ENCODE results near the gene DPYSL3.

Gene DPYSL3

DNA sequence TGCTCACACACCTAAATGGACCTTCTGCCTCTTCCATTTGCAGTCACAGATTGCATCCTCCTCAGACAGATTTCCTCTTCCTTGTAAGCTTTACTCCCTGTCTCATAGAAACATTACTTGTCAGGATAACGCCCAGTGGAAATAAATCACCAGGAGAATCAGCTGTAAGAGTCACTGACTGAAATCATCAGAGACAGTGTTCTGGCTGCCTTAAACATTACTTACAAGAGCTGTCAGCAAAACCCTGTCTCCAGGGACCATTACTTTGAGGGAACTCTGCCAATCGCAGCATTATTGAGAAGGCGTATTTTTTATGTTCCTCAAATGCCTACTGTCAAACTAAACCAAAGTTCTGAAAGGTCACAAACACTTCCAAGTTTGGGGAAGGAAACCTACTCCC, 5.9 kb downstream of the DPYSL3 start:
- Histone ChIP-seq H3K27me3 (ENCODE audit: insufficient read depth, poor library complexity, severe bottlenecking) (peaks cover 12% of the 10 kb centered on the region), H3K27ac (replicated peaks) (no peak overlapping the region), H3K4me3 (replicated peaks; ENCODE audit: insufficient read depth, low read length) (no peak overlapping the region)
- DNase-seq (ENCODE audit: low read depth in 1 of 2, low spot score in 1 of 2): no peak
- TF ChIP-seq SPI1 (IDR thresholded peaks at IDR 0.05; ENCODE audit: borderline replicate concordance, low read depth) (no peak), POLR2AphosphoS5 (IDR thresholded peaks at IDR 0.05; ENCODE audit: low read depth) (no peak), GABPA (IDR thresholded peaks at IDR 0.05; ENCODE audit: low read depth) (no peak)
- TF ChIP-seq, protein P1, sequence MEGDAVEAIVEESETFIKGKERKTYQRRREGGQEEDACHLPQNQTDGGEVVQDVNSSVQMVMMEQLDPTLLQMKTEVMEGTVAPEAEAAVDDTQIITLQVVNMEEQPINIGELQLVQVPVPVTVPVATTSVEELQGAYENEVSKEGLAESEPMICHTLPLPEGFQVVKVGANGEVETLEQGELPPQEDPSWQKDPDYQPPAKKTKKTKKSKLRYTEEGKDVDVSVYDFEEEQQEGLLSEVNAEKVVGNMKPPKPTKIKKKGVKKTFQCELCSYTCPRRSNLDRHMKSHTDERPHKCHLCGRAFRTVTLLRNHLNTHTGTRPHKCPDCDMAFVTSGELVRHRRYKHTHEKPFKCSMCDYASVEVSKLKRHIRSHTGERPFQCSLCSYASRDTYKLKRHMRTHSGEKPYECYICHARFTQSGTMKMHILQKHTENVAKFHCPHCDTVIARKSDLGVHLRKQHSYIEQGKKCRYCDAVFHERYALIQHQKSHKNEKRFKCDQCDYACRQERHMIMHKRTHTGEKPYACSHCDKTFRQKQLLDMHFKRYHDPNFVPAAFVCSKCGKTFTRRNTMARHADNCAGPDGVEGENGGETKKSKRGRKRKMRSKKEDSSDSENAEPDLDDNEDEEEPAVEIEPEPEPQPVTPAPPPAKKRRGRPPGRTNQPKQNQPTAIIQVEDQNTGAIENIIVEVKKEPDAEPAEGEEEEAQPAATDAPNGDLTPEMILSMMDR (IDR thresholded peaks at IDR 0.05; ENCODE audit: insufficient read depth, low read length): no peak
- TF ChIP-seq, protein P2, sequence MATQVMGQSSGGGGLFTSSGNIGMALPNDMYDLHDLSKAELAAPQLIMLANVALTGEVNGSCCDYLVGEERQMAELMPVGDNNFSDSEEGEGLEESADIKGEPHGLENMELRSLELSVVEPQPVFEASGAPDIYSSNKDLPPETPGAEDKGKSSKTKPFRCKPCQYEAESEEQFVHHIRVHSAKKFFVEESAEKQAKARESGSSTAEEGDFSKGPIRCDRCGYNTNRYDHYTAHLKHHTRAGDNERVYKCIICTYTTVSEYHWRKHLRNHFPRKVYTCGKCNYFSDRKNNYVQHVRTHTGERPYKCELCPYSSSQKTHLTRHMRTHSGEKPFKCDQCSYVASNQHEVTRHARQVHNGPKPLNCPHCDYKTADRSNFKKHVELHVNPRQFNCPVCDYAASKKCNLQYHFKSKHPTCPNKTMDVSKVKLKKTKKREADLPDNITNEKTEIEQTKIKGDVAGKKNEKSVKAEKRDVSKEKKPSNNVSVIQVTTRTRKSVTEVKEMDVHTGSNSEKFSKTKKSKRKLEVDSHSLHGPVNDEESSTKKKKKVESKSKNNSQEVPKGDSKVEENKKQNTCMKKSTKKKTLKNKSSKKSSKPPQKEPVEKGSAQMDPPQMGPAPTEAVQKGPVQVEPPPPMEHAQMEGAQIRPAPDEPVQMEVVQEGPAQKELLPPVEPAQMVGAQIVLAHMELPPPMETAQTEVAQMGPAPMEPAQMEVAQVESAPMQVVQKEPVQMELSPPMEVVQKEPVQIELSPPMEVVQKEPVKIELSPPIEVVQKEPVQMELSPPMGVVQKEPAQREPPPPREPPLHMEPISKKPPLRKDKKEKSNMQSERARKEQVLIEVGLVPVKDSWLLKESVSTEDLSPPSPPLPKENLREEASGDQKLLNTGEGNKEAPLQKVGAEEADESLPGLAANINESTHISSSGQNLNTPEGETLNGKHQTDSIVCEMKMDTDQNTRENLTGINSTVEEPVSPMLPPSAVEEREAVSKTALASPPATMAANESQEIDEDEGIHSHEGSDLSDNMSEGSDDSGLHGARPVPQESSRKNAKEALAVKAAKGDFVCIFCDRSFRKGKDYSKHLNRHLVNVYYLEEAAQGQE (IDR thresholded peaks at IDR 0.05; ENCODE audit: insufficient replicate concordance, low read depth): no peak

DNA sequence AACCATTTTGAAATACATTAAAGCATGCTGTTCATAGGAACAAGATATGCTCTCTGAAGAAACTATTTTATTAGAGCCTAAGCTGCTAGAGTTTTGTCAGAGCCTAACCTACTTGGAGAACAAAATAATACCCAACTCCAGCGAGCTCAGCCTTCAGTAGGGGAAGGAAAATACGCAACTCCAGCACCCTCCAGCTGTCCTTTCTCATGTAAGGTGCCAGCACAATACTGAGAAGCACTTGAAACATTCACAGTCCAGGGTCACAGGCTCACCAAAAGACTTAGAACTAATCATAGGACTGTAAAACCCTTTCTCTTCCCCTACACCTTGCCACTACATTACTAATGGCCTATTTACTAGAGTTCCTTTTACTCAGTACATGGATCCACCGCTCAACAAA, 18.9 kb downstream of the DPYSL3 start:
- H3K27ac ChIP-seq (replicated peaks): no peak overlapping the region
- DNase-seq (ENCODE audit: low read depth in 1 of 2, low spot score in 1 of 2): no peak
- no peak overlapping the region for H3K4me3 ChIP-seq (replicated peaks; ENCODE audit: insufficient read depth, low read length)

DNA sequence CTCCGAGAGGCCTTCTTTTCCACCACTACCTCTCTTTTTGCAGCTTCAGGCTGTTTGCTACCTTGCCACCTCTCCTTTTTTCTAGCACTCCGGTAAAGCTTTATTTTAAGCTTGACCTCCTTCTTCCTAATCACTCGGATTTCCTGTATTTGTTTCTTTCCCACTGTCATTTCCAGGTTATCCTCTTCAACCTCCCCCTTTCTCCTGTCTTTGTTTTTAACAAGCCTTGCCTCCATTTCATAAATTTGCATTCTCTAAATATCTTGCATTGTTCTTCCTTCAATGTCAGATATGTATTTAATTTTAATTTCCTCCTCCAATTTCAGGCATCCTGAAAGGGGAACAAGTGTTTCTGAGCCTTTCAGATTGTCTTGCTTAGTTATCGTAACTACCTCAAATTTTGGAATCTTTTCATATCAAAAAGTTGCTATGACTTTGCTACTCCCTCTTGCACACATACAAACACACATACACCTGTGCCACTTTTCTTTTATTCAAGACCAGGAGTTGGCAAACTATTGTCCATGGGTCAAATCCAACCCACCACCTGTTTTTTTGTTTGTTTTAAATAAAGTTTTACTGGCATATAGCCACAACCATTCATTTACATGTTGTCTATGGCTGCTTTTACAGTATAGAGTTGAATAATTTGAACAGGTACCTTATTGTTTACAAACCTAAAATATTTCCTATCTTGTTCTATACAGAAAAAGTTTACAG, 22.7 kb downstream of the DPYSL3 start:
- TF ChIP-seq, protein P2 (IDR thresholded peaks at IDR 0.05; ENCODE audit: insufficient replicate concordance, low read depth): no peak
- no peak for TF ChIP-seq GABPA (IDR thresholded peaks at IDR 0.05; ENCODE audit: low read depth)
- no peak for TF ChIP-seq POLR2AphosphoS5 (IDR thresholded peaks at IDR 0.05; ENCODE audit: low read depth)
- H3K27ac ChIP-seq (replicated peaks): no peak overlapping the region
- H3K27me3 ChIP-seq (ENCODE audit: insufficient read depth, poor library complexity, severe bottlenecking): no peaks in the 10 kb centered on the region
- no peak overlapping the region for H3K4me3 ChIP-seq (replicated peaks; ENCODE audit: insufficient read depth, low read length)
- DNase-seq (ENCODE audit: low read depth in 1 of 2, low spot score in 1 of 2): no peak

More for the DNA sequence above, 18.9 kb downstream of the DPYSL3 start:
- TF ChIP-seq POLR2AphosphoS5 (IDR thresholded peaks at IDR 0.05; ENCODE audit: low read depth) (no peak), GABPA (IDR thresholded peaks at IDR 0.05; ENCODE audit: low read depth) (no peak), SPI1 (IDR thresholded peaks at IDR 0.05; ENCODE audit: borderline replicate concordance, low read depth) (no peak)
- TF ChIP-seq, protein P2 (IDR thresholded peaks at IDR 0.05; ENCODE audit: insufficient replicate concordance, low read depth): no peak
- TF ChIP-seq, protein P1 (IDR thresholded peaks at IDR 0.05; ENCODE audit: insufficient read depth, low read length): no peak
- peaks cover 2% of the 10 kb centered on the region for H3K27me3 ChIP-seq (ENCODE audit: insufficient read depth, poor library complexity, severe bottlenecking)
